Mesendoderm (in vitro differentiated cells): ENCODE data around the gene BTBD8. TPM values are rescaled to one million over a fixed set of nuclear protein-coding genes. Genes with fewer than 3 reads are reported as not detected.

Experiments
- DNase-seq: peaks from one replicate; pipeline ENCODE4 v3.0.0; 2013
- H2AK5ac ChIP-seq: 2 replicates; pipeline ENCODE4 v1.6.1; 2013; ENCODE audit warnings: low read length, inconsistent platforms
- H2BK120ac ChIP-seq: 2 replicates; pipeline ENCODE4 v1.6.1; 2013; ENCODE audit warnings: low read depth, mild to moderate bottlenecking, low read length, moderate library complexity, mixed read lengths
- H2BK15ac ChIP-seq: replicated peaks from 2 replicates; pipeline ENCODE4 v1.6.1; 2013; ENCODE audit warnings: low read depth, mild to moderate bottlenecking, moderate library complexity
- H2BK5ac ChIP-seq: 2 replicates; pipeline ENCODE4 v1.6.1; 2013; ENCODE audit warnings: low read length, inconsistent platforms
- H3K18ac ChIP-seq: 2 replicates; pipeline ENCODE4 v1.6.1; 2013; ENCODE audit warnings: mild to moderate bottlenecking, low read length, mixed read lengths
- H3K23ac ChIP-seq: one replicate; pipeline ENCODE4 v1.6.1; 2013; ENCODE audit warnings: low read length
- H3K27ac ChIP-seq: 2 replicates; pipeline ENCODE4 v1.5.1; 2013; ENCODE audit warnings: low read depth, mild to moderate bottlenecking, inconsistent platforms, low read length, moderate library complexity
- H3K27me3 ChIP-seq: 2 replicates; pipeline ENCODE4 v1.6.1; 2013; ENCODE audit warnings: low read length, control low read depth, mild to moderate bottlenecking, inconsistent platforms; ENCODE audit not compliant: insufficient read depth, poor library complexity
- H3K36me3 ChIP-seq: 2 replicates; pipeline ENCODE4 v1.6.1; 2013; ENCODE audit warnings: low read length, inconsistent platforms; ENCODE audit not compliant: control insufficient read depth, insufficient read depth
- H3K4ac ChIP-seq: one replicate; pipeline ENCODE4 v1.6.1; 2013; ENCODE audit warnings: low read depth, mild to moderate bottlenecking, low read length, moderate library complexity
- H3K4me1 ChIP-seq: 2 replicates; pipeline ENCODE4 v1.6.1; 2013; ENCODE audit warnings: low read depth, low read length, inconsistent platforms; ENCODE audit not compliant: control insufficient read depth
- H3K4me2 ChIP-seq: 2 replicates; pipeline ENCODE4 v1.6.1; 2013; ENCODE audit warnings: low read length
- H3K4me3 ChIP-seq: 2 replicates; pipeline ENCODE4 v1.5.1; 2013; ENCODE audit warnings: mild to moderate bottlenecking, low read length
- H3K56ac ChIP-seq: one replicate; pipeline ENCODE4 v1.6.1; 2013; ENCODE audit warnings: low read length
- H3K79me1 ChIP-seq: 2 replicates; pipeline ENCODE4 v1.6.1; 2013; ENCODE audit warnings: low read length, inconsistent platforms
- H3K79me2 ChIP-seq: 2 replicates; pipeline ENCODE4 v1.6.1; 2013; ENCODE audit warnings: mild to moderate bottlenecking, low read length; ENCODE audit not compliant: control insufficient read depth, insufficient read depth
- H3K9ac ChIP-seq: 2 replicates; pipeline ENCODE4 v1.6.1; 2013; ENCODE audit warnings: low read length, inconsistent platforms
- H4K5ac ChIP-seq: one replicate; pipeline ENCODE4 v1.6.1; 2013; ENCODE audit warnings: low read length
- H4K8ac ChIP-seq: one replicate; pipeline ENCODE4 v1.6.1; 2013; ENCODE audit warnings: low read depth, mild to moderate bottlenecking, control low read depth, low read length, moderate library complexity
- WGBS: extraction: QIAGEN DNeasy Blood & Tissue Kit; methylation state at CpG from one replicate; pipeline ENCODE4 v1.1.7; 2013; ENCODE audit warnings: low lambda C conversion rate, missing lambda C conversion rate; ENCODE audit not compliant: insufficient coverage; ENCODE audit errors: extremely low coverage; 5-methylcytosine and 5-hydroxymethylcytosine counted together
- polyA plus RNA-seq, 2 experiments: library from polyadenylated mRNA; stranded (reverse); fragments of 200-250 nt; gene quantifications; one replicate each; pipeline ENCODE4 v1.2.3, GENCODE V29; 2013

Gene BTBD8
- 0.58 TPM for polyA plus RNA-seq (2013, experiment 1 of 2)
- 0.49 TPM for polyA plus RNA-seq (2013, experiment 2 of 2)

DNA sequence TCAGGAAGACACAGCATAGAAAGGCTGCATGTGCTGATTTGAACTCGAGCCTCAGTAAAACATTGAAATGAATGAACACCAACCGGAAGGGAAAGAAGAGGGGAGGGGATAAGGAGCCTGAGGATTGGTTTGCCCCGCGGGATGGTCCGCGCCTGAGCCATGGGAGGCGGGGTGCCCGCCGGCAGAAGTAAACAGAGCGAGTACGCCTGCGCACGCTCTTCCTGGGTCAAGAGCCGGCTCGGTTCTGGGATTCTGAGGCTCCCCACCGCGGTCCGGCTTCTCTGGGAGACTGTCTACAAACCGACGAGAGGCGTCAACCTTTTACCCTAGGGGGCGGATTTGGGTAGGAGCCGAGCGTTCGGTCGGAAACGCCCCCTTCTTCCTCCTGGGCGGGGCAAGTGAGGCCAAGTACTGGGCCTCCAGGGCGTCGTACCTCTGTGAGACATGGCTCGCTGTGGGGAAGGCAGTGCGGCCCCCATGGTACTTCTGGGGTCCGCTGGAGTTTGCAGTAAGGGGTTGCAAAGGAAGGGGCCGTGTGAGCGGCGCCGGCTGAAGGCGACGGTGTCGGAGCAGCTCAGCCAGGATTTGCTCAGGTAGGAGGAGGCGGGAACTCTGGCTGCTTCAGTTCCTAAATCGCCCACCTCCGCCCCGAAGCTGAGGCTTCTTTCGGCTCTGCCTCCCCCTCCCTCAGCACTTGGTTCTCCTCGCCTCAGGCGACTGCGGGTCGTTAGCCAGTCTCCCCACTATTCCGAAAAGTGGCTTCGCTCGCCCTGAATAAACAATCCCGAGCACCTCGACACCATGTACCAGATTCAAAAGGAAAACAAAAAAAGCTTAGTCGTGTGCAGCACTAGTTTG is at the start of gene BTBD8:
TSS of gene BTBD8 (plus strand) at position 218 of the 858 bp plus-strand sequence. CDS start at position 445, 227 bp downstream.
- H3K18ac ChIP-seq, result no peak within 1 kb of the TSS

GRCh38 chr1:92030656-92031107 is 49.5 kb upstream of the BTBD8 start:
- H2BK5ac ChIP-seq, result no peak overlapping the region
- no peak overlapping the region for H3K56ac ChIP-seq
- H3K4ac ChIP-seq, result no peak overlapping the region
- H3K27me3 ChIP-seq, result peaks cover 4% of the 10 kb centered on the region
- no peaks in the 10 kb centered on the region for H3K36me3 ChIP-seq
- no peak overlapping the region for H3K18ac ChIP-seq
- DNase-seq, result peak; percentile 67
- peak overlapping the region; percentile 96 for H3K4me2 ChIP-seq
- peaks cover 3% of the 10 kb centered on the region for H3K4me1 ChIP-seq
- no peak overlapping the region for H2BK15ac ChIP-seq
- H3K23ac ChIP-seq, result no peak overlapping the region
- no peak overlapping the region for H3K27ac ChIP-seq
- H4K8ac ChIP-seq, result no peak overlapping the region
- WGBS, result no CpG with 5 or more reads among the region's 4 CpGs
- H2BK120ac ChIP-seq, result no peak overlapping the region
- H3K4me3 ChIP-seq, result no peak overlapping the region
- H3K9ac ChIP-seq, result peak overlapping the region; percentile 4
- no peaks in the 10 kb centered on the region for H3K79me1 ChIP-seq
- no peaks in the 10 kb centered on the region for H3K79me2 ChIP-seq
- H4K5ac ChIP-seq, result no peak overlapping the region
- H2AK5ac ChIP-seq, result no peak overlapping the region

More for the DNA sequence above, at the start of gene BTBD8:
- H3K4ac ChIP-seq, result no peak within 1 kb of the TSS
- H4K5ac ChIP-seq, result peak within 1 kb of the TSS; percentile 7
- H2BK15ac ChIP-seq, result no peak within 1 kb of the TSS
- no peak within 1 kb of the TSS for H4K8ac ChIP-seq
- H3K36me3 ChIP-seq, result no peaks in the 10 kb centered on the region
- no peak within 1 kb of the TSS for H2AK5ac ChIP-seq
- no peaks in the 10 kb centered on the region for H3K79me2 ChIP-seq
- peak within 1 kb of the TSS; percentile 97 for H3K56ac ChIP-seq
- peak; percentile 97 for DNase-seq
- H3K4me1 ChIP-seq, result no peaks in the 10 kb centered on the region
- H3K9ac ChIP-seq, result peak within 1 kb of the TSS; percentile 86
- peak within 1 kb of the TSS; percentile 81 for H2BK5ac ChIP-seq
- H3K4me2 ChIP-seq, result peak within 1 kb of the TSS; percentile 45
- H3K23ac ChIP-seq, result no peak within 1 kb of the TSS
- no peak within 1 kb of the TSS for H2BK120ac ChIP-seq
- H3K27me3 ChIP-seq, result no peaks in the 10 kb centered on the region
- peak within 1 kb of the TSS; percentile 86 for H3K4me3 ChIP-seq
- H3K27ac ChIP-seq, result peak within 1 kb of the TSS; percentile 80
- H3K79me1 ChIP-seq, result no peaks in the 10 kb centered on the region
- no CpG with 5 or more reads among the region's 55 CpGs for WGBS

DNA sequence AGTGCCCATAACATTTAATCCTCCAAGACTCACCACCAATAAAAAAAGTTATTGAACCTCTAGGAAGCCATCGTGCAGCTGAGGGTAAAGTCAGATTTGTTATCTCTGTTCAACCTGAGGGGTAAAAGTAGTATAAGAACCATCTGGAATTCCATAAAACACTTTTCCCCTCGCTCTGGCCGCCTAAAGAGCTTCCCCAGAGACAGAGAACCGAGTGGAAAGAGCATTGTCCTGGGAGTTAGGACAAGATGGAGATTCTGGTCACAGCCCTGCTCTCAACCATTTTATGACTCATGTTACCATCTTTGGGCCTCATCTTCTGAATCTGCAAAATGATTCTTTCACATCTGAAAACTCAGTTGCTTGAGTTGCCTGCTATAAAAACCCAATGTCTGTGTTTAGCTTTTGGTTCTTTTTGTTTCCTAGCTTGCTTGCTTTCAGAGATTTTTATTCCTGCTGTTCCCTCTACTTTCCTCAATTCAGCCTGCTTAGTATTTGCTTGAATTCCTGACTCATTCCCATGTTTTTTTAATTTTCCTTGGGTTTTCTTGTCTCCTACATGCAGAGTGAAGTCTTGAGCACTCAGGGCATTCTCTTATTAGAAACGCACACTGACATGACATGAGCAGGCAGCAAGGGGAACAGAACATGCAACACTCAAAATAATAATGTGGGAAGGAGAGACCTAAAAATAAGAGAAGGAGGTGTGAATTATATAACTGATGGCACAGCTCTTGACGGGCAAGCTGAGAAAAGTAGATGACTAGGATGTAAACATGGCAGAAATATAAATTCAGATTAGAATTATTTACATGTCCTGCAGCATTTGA is 48.6 kb upstream of the BTBD8 start:
- WGBS, result no CpG with 5 or more reads among the region's 6 CpGs

GRCh38 chr1:92037400-92037799 is 42.7 kb upstream of the BTBD8 start:
- no peaks in the 10 kb centered on the region for H3K36me3 ChIP-seq
- no peak overlapping the region for H3K23ac ChIP-seq
- H3K4me3 ChIP-seq, result no peak overlapping the region
- no peak overlapping the region for H3K18ac ChIP-seq
- no peak overlapping the region for H4K8ac ChIP-seq
- WGBS, result no CpG with 5 or more reads among the region's 6 CpGs
- H3K4me1 ChIP-seq, result no peaks in the 10 kb centered on the region
- H3K9ac ChIP-seq, result no peak overlapping the region
- H2BK5ac ChIP-seq, result no peak overlapping the region
- DNase-seq, result peak; percentile 60
- H3K27me3 ChIP-seq, result no peaks in the 10 kb centered on the region
- H3K79me1 ChIP-seq, result no peaks in the 10 kb centered on the region
- H2BK15ac ChIP-seq, result no peak overlapping the region
- H3K56ac ChIP-seq, result no peak overlapping the region
- no peak overlapping the region for H2BK120ac ChIP-seq
- H3K4ac ChIP-seq, result no peak overlapping the region
- H4K5ac ChIP-seq, result no peak overlapping the region
- no peaks in the 10 kb centered on the region for H3K79me2 ChIP-seq
- no peak overlapping the region for H2AK5ac ChIP-seq
- no peak overlapping the region for H3K4me2 ChIP-seq
- no peak overlapping the region for H3K27ac ChIP-seq

More for the DNA sequence above, 48.6 kb upstream of the BTBD8 start:
- Histone ChIP-seq H3K27ac (no peak overlapping the region), H4K5ac (no peak overlapping the region), H2BK15ac (no peak overlapping the region), H3K23ac (no peak overlapping the region), H3K79me1 (no peaks in the 10 kb centered on the region), H3K36me3 (no peaks in the 10 kb centered on the region), H2AK5ac (no peak overlapping the region), H3K4me2 (no peak overlapping the region), H3K79me2 (no peaks in the 10 kb centered on the region), H3K18ac (no peak overlapping the region), H4K8ac (no peak overlapping the region), H2BK120ac (no peak overlapping the region), H3K27me3 (peaks cover 4% of the 10 kb centered on the region), H2BK5ac (no peak overlapping the region), H3K56ac (no peak overlapping the region), H3K4ac (no peak overlapping the region), H3K4me3 (no peak overlapping the region), H3K4me1 (peaks cover 3% of the 10 kb centered on the region), H3K9ac (no peak overlapping the region)
- no peak for DNase-seq

- Histone ChIP-seq H3K18ac (no peak overlapping the region), H2BK15ac (no peak overlapping the region), H3K4me1 (no peaks in the 10 kb centered on the region), H2BK5ac (no peak overlapping the region), H3K79me1 (no peaks in the 10 kb centered on the region), H3K4me3 (no peak overlapping the region), H3K27ac (no peak overlapping the region), H3K23ac (no peak overlapping the region), H3K36me3 (no peaks in the 10 kb centered on the region), H2BK120ac (no peak overlapping the region), H4K8ac (no peak overlapping the region), H2AK5ac (no peak overlapping the region), H4K5ac (no peak overlapping the region), H3K4ac (no peak overlapping the region), H3K9ac (no peak overlapping the region), H3K56ac (no peak overlapping the region), H3K4me2 (no peak overlapping the region), H3K79me2 (no peaks in the 10 kb centered on the region), H3K27me3 (no peaks in the 10 kb centered on the region)
- no CpG with 5 or more reads among the region's 2 CpGs for whole genome bisulfite sequencing
- no peak for DNase-seq
Observed at GRCh38 chr1:92038695-92039346, 41.3 kb upstream of the BTBD8 start.
